Measurements from ENCODE around the gene NID1.

DNA sequence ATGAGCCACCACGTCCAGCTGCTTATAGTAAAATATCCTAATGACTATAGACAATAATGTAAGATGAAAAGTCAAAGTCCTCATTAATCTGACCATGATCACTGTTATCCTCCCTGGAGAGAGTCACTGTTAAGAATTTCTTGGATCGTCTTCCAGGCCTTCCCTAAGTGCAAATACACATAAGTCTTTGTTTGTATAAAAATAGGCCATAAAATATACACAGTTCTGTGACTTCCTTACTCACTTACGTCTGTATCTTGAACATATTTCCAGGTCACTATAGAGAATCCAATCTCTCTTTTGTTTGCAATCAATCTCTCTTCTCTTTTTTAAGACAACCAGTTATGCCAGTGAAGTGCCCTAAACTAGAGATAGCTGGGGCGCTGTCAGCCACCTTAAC lies 109.1 kb downstream of the NID1 start:
- TF ChIP-seq, protein P1, sequence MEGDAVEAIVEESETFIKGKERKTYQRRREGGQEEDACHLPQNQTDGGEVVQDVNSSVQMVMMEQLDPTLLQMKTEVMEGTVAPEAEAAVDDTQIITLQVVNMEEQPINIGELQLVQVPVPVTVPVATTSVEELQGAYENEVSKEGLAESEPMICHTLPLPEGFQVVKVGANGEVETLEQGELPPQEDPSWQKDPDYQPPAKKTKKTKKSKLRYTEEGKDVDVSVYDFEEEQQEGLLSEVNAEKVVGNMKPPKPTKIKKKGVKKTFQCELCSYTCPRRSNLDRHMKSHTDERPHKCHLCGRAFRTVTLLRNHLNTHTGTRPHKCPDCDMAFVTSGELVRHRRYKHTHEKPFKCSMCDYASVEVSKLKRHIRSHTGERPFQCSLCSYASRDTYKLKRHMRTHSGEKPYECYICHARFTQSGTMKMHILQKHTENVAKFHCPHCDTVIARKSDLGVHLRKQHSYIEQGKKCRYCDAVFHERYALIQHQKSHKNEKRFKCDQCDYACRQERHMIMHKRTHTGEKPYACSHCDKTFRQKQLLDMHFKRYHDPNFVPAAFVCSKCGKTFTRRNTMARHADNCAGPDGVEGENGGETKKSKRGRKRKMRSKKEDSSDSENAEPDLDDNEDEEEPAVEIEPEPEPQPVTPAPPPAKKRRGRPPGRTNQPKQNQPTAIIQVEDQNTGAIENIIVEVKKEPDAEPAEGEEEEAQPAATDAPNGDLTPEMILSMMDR (IDR thresholded peaks at IDR 0.05; ENCODE audit: poor library complexity, severe bottlenecking) = no peak
- TF ChIP-seq EP300 (conservative IDR thresholded peaks at IDR 0.05; ENCODE audit: poor library complexity, severe bottlenecking) = no peak
- TF ChIP-seq POLR2AphosphoS5 (IDR thresholded peaks at IDR 0.05) = no peak
